H1 (cell line): ENCODE data around the gene KEL.

Experiments used
- CREB1 ChIP-seq: IDR thresholded peaks from 2 replicates; pipeline ENCODE4 v1.6.1; 2012; ENCODE audit warnings: inconsistent platforms
- EZH2 ChIP-seq: fragments of 200-600 bp; sonication (generic); IDR thresholded peaks from 2 replicates; pipeline ENCODE4 v1.7.1; 2012; ENCODE audit warnings: low read depth, mild to moderate bottlenecking, moderate library complexity, low read length, inconsistent platforms; ENCODE audit not compliant: severe bottlenecking
- JUND ChIP-seq: IDR thresholded peaks from 2 replicates; pipeline ENCODE4 v1.6.1; 2011; ENCODE audit warnings: mild to moderate bottlenecking, improper control_type of control experiment, low read length
- NRF1 ChIP-seq: IDR thresholded peaks from 2 replicates; pipeline ENCODE4 v1.6.1; 2011; ENCODE audit warnings: mild to moderate bottlenecking, low read depth, low read length, improper control_type of control experiment
- POLR2A ChIP-seq, 2 experiments: IDR thresholded peaks; 1 replicate in 1 of 2; 2 replicates in 1 of 2; pipeline ENCODE4 v1.6.1; 2011; ENCODE audit warnings: low read depth in 2 of 2, low read length in 2 of 2, mild to moderate bottlenecking in 2 of 2; ENCODE audit errors: control extremely low read depth in 1 of 2
- POLR2AphosphoS5 ChIP-seq: IDR thresholded peaks from 2 replicates; pipeline ENCODE4 v1.6.1; 2011; ENCODE audit warnings: low read depth, low read length
- RAD21 ChIP-seq, 2 experiments: IDR thresholded peaks in 1 of 2; conservative IDR thresholded peaks in 1 of 2; 2 replicates each; pipeline ENCODE4 v1.6.1; 2011; ENCODE audit warnings: low read depth in 2 of 2, low read length in 2 of 2, improper control_type of control experiment in 1 of 2, inconsistent platforms in 1 of 2, mild to moderate bottlenecking in 1 of 2, moderate library complexity in 1 of 2
- RXRA ChIP-seq: IDR thresholded peaks from 2 replicates; pipeline ENCODE4 v1.6.1; 2011; ENCODE audit warnings: low read depth, mild to moderate bottlenecking, low read length, moderate library complexity; ENCODE audit not compliant: insufficient read depth
- SP1 ChIP-seq: IDR thresholded peaks from 2 replicates; pipeline ENCODE4 v1.6.1; 2011; ENCODE audit warnings: low read depth, low read length
- USF2 ChIP-seq: IDR thresholded peaks from 2 replicates; pipeline ENCODE4 v1.6.1; 2011; ENCODE audit warnings: low read length, improper control_type of control experiment
- YY1 ChIP-seq: IDR thresholded peaks from 2 replicates; pipeline ENCODE4 v1.6.1; 2011; ENCODE audit warnings: low read depth, mild to moderate bottlenecking, low read length
- TF ChIP-seq, protein P1 (sequence below), 3 experiments: IDR thresholded peaks; 1 replicate in 2 of 3; 2 replicates in 1 of 3; pipeline versions ENCODE4 v1.5.1 to v1.6.1; 2011; ENCODE audit warnings: low read length in 3 of 3, mild to moderate bottlenecking in 3 of 3, inconsistent platforms in 2 of 3, low read depth in 1 of 3, moderate library complexity in 1 of 3; ENCODE audit not compliant: insufficient read depth in 1 of 3; ENCODE audit errors: control extremely low read depth in 1 of 3
- TF ChIP-seq, protein P2 (sequence below): IDR thresholded peaks from 2 replicates; pipeline ENCODE4 v1.6.1; 2012; ENCODE audit warnings: low read length, inconsistent platforms

DNA sequence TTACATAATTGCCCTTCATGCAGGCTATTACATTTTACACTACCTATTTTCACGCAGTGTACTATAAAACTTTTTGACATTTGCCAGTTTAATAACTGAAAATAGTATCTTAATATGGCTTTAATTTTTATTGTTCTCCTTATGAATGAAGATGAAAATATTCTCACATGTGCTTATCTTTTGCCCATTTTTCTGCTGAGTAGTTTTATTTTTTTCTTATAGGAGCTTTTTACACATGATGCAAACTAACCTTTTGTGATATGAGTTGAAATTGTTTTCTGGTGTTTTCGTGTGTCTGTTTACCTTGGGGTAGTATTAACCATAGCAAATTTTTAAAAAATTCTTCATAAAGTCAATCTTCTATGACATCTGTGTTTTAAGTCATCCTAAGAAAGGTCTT lies 38.5 kb upstream of the KEL start:
- TF ChIP-seq POLR2AphosphoS5: no peak
- no peak for TF ChIP-seq USF2
- TF ChIP-seq, protein P1, sequence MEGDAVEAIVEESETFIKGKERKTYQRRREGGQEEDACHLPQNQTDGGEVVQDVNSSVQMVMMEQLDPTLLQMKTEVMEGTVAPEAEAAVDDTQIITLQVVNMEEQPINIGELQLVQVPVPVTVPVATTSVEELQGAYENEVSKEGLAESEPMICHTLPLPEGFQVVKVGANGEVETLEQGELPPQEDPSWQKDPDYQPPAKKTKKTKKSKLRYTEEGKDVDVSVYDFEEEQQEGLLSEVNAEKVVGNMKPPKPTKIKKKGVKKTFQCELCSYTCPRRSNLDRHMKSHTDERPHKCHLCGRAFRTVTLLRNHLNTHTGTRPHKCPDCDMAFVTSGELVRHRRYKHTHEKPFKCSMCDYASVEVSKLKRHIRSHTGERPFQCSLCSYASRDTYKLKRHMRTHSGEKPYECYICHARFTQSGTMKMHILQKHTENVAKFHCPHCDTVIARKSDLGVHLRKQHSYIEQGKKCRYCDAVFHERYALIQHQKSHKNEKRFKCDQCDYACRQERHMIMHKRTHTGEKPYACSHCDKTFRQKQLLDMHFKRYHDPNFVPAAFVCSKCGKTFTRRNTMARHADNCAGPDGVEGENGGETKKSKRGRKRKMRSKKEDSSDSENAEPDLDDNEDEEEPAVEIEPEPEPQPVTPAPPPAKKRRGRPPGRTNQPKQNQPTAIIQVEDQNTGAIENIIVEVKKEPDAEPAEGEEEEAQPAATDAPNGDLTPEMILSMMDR (IDR thresholded peaks at IDR 0.05; ENCODE audit: control extremely low read depth in 1 of 3, insufficient read depth in 1 of 3, low read depth in 1 of 3, low read length in 3 of 3): no peak
- TF ChIP-seq JUND: no peak
- TF ChIP-seq RAD21 (IDR thresholded peaks at IDR 0.05 in 1 of 2, conservative IDR thresholded peaks at IDR 0.05 in 1 of 2; ENCODE audit: low read depth in 2 of 2, low read length in 2 of 2): no peak
- TF ChIP-seq EZH2: no peak
- TF ChIP-seq SP1: no peak
- TF ChIP-seq, protein P2, sequence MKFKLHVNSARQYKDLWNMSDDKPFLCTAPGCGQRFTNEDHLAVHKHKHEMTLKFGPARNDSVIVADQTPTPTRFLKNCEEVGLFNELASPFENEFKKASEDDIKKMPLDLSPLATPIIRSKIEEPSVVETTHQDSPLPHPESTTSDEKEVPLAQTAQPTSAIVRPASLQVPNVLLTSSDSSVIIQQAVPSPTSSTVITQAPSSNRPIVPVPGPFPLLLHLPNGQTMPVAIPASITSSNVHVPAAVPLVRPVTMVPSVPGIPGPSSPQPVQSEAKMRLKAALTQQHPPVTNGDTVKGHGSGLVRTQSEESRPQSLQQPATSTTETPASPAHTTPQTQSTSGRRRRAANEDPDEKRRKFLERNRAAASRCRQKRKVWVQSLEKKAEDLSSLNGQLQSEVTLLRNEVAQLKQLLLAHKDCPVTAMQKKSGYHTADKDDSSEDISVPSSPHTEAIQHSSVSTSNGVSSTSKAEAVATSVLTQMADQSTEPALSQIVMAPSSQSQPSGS: no peak
- TF ChIP-seq NRF1: no peak
- no peak for TF ChIP-seq CREB1
- TF ChIP-seq YY1: no peak
- TF ChIP-seq RXRA: no peak
- TF ChIP-seq POLR2A (IDR thresholded peaks at IDR 0.05; ENCODE audit: control extremely low read depth in 1 of 2, low read depth in 2 of 2, low read length in 2 of 2): no peak
